ENCODE measurements around the gene PGBD5. TPM values are rescaled to one million over a fixed set of nuclear protein-coding genes. Genes with fewer than 3 reads are reported as not detected.

Gene PGBD5
- total RNA-seq, 5 donors from 2014 or later (not counting 1 experiment from before 2014, with no cell fraction given): 0.03 to 0.09 (median 0.09) TPM; not detected in 2

- Histone ChIP-seq H3K4me1 (ENCODE audit: control insufficient read depth in 1 of 2, extremely low read depth in 1 of 2, insufficient read depth in 2 of 2, low read length in 2 of 2) (no peaks in the 10 kb centered on the region), H3K4me3 (ENCODE audit: control insufficient read depth in 1 of 2, extremely low read depth in 1 of 2, low read length in 1 of 2) (no peak overlapping the region), H3K36me3 (ENCODE audit: control insufficient read depth in 2 of 2, extremely low read depth in 1 of 2, insufficient read depth in 1 of 2, low read length in 1 of 2) (no peaks in the 10 kb centered on the region), H3K27ac (ENCODE audit: low read length) (no peak overlapping the region), H3K27me3 (replicated peaks in 1 of 2; ENCODE audit: control insufficient read depth in 2 of 2, extremely low read depth in 1 of 2, insufficient read depth in 2 of 2, low read length in 1 of 2) (peaks cover 0 to 7% of the 10 kb centered on the region in 2 experiments), H3K9me3 (no peaks in the 10 kb centered on the region)
- 91% methylated on average over 10 of the region's 17 CpGs for WGBS (ENCODE audit: insufficient coverage)
- DNase-seq (no peak), ATAC-seq (replicated peaks in 1 of 4) (no peak)
- H3K36me3 Mint-ChIP-seq: no peaks in the 10 kb centered on the region
- POLR2A ChIA-PET: no interaction called here
- no peaks in the 10 kb centered on the region for H3K9me3 Mint-ChIP-seq
- no peak overlapping the region for H3K4me3 Mint-ChIP-seq
- H3K27me3 Mint-ChIP-seq: peaks cover 0 to 7% of the 10 kb centered on the region in 2 donors
- no peak overlapping the region for H3K27ac Mint-ChIP-seq
- H3K4me1 Mint-ChIP-seq: no peaks in the 10 kb centered on the region
- CTCF ChIA-PET: no interaction called here
Measured at GRCh38 chr1:230319014-230319747, 107.0 kb downstream of the PGBD5 start.

- ChIA-PET CTCF (no interaction called here), POLR2A (no interaction called here)
- H3K27me3 ChIP-seq (replicated peaks in 1 of 2; ENCODE audit: control insufficient read depth in 2 of 2, extremely low read depth in 1 of 2, insufficient read depth in 2 of 2, low read length in 1 of 2): peaks cover 0 to 7% of the 10 kb centered on the region in 2 experiments
- H3K27ac Mint-ChIP-seq: no peak overlapping the region
- WGBS (ENCODE audit: insufficient coverage): 69% methylated on average over 11 of the region's 23 CpGs
- no peaks in the 10 kb centered on the region for H3K36me3 Mint-ChIP-seq
- no peaks in the 10 kb centered on the region for H3K9me3 Mint-ChIP-seq
- no peaks in the 10 kb centered on the region for H3K4me1 ChIP-seq (ENCODE audit: control insufficient read depth in 1 of 2, extremely low read depth in 1 of 2, insufficient read depth in 2 of 2, low read length in 2 of 2)
- no peak overlapping the region for H3K4me3 Mint-ChIP-seq
- DNase-seq (no peak), ATAC-seq (replicated peaks in 1 of 4) (peak in 1 of 4 experiments; percentile 31)
- no peaks in the 10 kb centered on the region for H3K4me1 Mint-ChIP-seq
- H3K9me3 ChIP-seq: no peaks in the 10 kb centered on the region
- no peak overlapping the region for H3K4me3 ChIP-seq (ENCODE audit: control insufficient read depth in 1 of 2, extremely low read depth in 1 of 2, low read length in 1 of 2)
- no peaks in the 10 kb centered on the region for H3K36me3 ChIP-seq (ENCODE audit: control insufficient read depth in 2 of 2, extremely low read depth in 1 of 2, insufficient read depth in 1 of 2, low read length in 1 of 2)
- peaks cover 0 to 8% of the 10 kb centered on the region in 2 donors for H3K27me3 Mint-ChIP-seq
- H3K27ac ChIP-seq (ENCODE audit: low read length): no peak overlapping the region
Measured at GRCh38 chr1:230317823-230318819, 108.0 kb downstream of the PGBD5 start.

- DNase-seq (no peak), ATAC-seq (replicated peaks in 1 of 4) (no peak)
- Mint-ChIP-seq H3K27me3 (peaks cover 0 to 9% of the 10 kb centered on the region in 2 donors), H3K4me3 (no peak overlapping the region), H3K9me3 (no peaks in the 10 kb centered on the region), H3K36me3 (no peaks in the 10 kb centered on the region), H3K4me1 (no peaks in the 10 kb centered on the region), H3K27ac (no peak overlapping the region)
- CTCF ChIA-PET: no interaction called here
- Histone ChIP-seq H3K36me3 (ENCODE audit: control insufficient read depth in 2 of 2, extremely low read depth in 1 of 2, insufficient read depth in 1 of 2, low read length in 1 of 2) (no peaks in the 10 kb centered on the region), H3K27me3 (replicated peaks in 1 of 2; ENCODE audit: control insufficient read depth in 2 of 2, extremely low read depth in 1 of 2, insufficient read depth in 2 of 2, low read length in 1 of 2) (peaks cover 0 to 4% of the 10 kb centered on the region in 2 experiments), H3K9me3 (no peaks in the 10 kb centered on the region), H3K4me3 (ENCODE audit: control insufficient read depth in 1 of 2, extremely low read depth in 1 of 2, low read length in 1 of 2) (no peak overlapping the region), H3K4me1 (ENCODE audit: control insufficient read depth in 1 of 2, extremely low read depth in 1 of 2, insufficient read depth in 2 of 2, low read length in 2 of 2) (no peaks in the 10 kb centered on the region), H3K27ac (ENCODE audit: low read length) (no peak overlapping the region)
- POLR2A ChIA-PET: interaction anchor here in 1 of 2 donors (0.5 kb wide), 1 partner anchor 90 kb away, joined by 3 read pairs; no protein-coding TSS in a partner anchor
- 82% methylated on average over 16 of the region's 23 CpGs for WGBS (ENCODE audit: insufficient coverage)
Measured at GRCh38 chr1:230316864-230317745, 109.0 kb downstream of the PGBD5 start.

DNA sequence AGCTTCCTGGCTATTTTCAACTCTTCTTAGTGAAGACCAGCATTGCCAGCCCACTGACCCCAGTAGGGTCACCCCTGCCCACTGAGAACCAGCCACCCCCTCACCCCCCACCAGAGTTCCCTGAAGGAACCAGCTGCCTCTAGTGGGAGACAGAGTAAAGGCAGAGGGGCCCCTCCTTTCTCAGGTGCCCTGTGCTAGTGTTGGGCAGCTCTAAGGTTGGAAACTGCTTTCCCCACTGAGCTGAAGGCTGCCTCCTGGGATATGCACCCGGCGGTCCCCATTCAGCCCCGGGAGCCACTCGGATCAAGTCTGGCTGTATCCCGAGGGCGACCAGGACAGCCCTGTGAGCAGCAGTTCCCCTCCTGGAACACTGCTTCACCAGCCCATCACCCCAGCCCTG, 111.0 kb downstream of the PGBD5 start:
- 89% methylated on average over 6 of the region's 6 CpGs for WGBS (ENCODE audit: insufficient coverage)
- DNase-seq (no peak), ATAC-seq (replicated peaks in 1 of 4) (no peak)
- POLR2A ChIA-PET: no interaction called here
- Histone ChIP-seq H3K27me3 (replicated peaks in 1 of 2; ENCODE audit: control insufficient read depth in 2 of 2, extremely low read depth in 1 of 2, insufficient read depth in 2 of 2, low read length in 1 of 2) (peaks cover 0 to 15% of the 10 kb centered on the region in 2 experiments), H3K4me1 (ENCODE audit: control insufficient read depth in 1 of 2, extremely low read depth in 1 of 2, insufficient read depth in 2 of 2, low read length in 2 of 2) (peaks cover 0 to 4% of the 10 kb centered on the region in 2 experiments), H3K4me3 (ENCODE audit: control insufficient read depth in 1 of 2, extremely low read depth in 1 of 2, low read length in 1 of 2) (no peak overlapping the region), H3K27ac (ENCODE audit: low read length) (no peak overlapping the region), H3K36me3 (ENCODE audit: control insufficient read depth in 2 of 2, extremely low read depth in 1 of 2, insufficient read depth in 1 of 2, low read length in 1 of 2) (no peaks in the 10 kb centered on the region), H3K9me3 (no peaks in the 10 kb centered on the region)
- H3K4me3 Mint-ChIP-seq: no peak overlapping the region
- H3K27ac Mint-ChIP-seq: no peak overlapping the region
- peaks cover 3 to 9% of the 10 kb centered on the region in 2 donors for H3K27me3 Mint-ChIP-seq
- H3K9me3 Mint-ChIP-seq: no peaks in the 10 kb centered on the region
- no peaks in the 10 kb centered on the region for H3K36me3 Mint-ChIP-seq
- CTCF ChIA-PET: interaction anchor here in 1 of 2 donors (0.5 kb wide), 1 partner anchor 90 kb away, joined by 3 read pairs; no protein-coding TSS in a partner anchor
- peaks cover 2 to 6% (median 3%) of the 10 kb centered on the region in 3 donors for H3K4me1 Mint-ChIP-seq

DNA sequence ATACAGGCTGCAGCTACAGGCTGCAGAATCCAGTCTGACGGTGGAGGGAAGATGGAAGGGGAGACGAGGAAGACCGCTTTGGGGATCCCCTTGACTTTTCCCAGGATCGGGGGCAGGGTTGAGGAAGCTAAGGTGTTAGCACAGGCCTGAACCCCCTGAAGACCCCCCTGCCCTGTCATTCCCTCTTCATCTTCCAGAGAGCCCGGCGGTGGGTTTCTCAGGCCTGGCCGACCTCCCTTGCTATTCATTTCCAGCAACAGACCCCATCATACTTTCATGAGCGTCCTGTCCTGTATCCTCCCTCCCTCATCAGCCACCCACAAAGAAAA, 112.0 kb downstream of the PGBD5 start:
- ATAC-seq (replicated peaks in 1 of 4) (no peak), DNase-seq (no peak)
- 67% methylated on average over 1 of the region's 8 CpGs for WGBS (ENCODE audit: insufficient coverage)
- Histone ChIP-seq H3K27ac (ENCODE audit: low read length) (no peak overlapping the region), H3K4me3 (ENCODE audit: control insufficient read depth in 1 of 2, extremely low read depth in 1 of 2, low read length in 1 of 2) (no peak overlapping the region), H3K27me3 (replicated peaks in 1 of 2; ENCODE audit: control insufficient read depth in 2 of 2, extremely low read depth in 1 of 2, insufficient read depth in 2 of 2, low read length in 1 of 2) (peaks cover 0 to 15% of the 10 kb centered on the region in 2 experiments), H3K36me3 (ENCODE audit: control insufficient read depth in 2 of 2, extremely low read depth in 1 of 2, insufficient read depth in 1 of 2, low read length in 1 of 2) (no peaks in the 10 kb centered on the region), H3K4me1 (ENCODE audit: control insufficient read depth in 1 of 2, extremely low read depth in 1 of 2, insufficient read depth in 2 of 2, low read length in 2 of 2) (peaks cover 0 to 4% of the 10 kb centered on the region in 2 experiments), H3K9me3 (no peaks in the 10 kb centered on the region)
- no peak overlapping the region for H3K4me3 Mint-ChIP-seq
- no peaks in the 10 kb centered on the region for H3K36me3 Mint-ChIP-seq
- no peak overlapping the region for H3K27ac Mint-ChIP-seq
- ChIA-PET CTCF (no interaction called here), POLR2A (no interaction called here)
- H3K4me1 Mint-ChIP-seq: peaks cover 2 to 6% (median 3%) of the 10 kb centered on the region in 3 donors
- no peaks in the 10 kb centered on the region for H3K9me3 Mint-ChIP-seq
- peaks cover 3 to 9% of the 10 kb centered on the region in 2 donors for H3K27me3 Mint-ChIP-seq

Measured in T-cell (primary cell).